CD14-positive monocyte (primary cell): ENCODE results near the gene SLC24A4. TPM values are rescaled to one million over a fixed set of nuclear protein-coding genes. Genes with fewer than 3 reads are reported as not detected.

ENCODE experiments used
- DNase-seq, 3 donors: peaks; one replicate each; pipeline ENCODE4 v3.0.0-alpha.2; 2011 to 2022
- H2AFZ ChIP-seq: 2 replicates; pipeline ENCODE4 v1.6.0; 2012; ENCODE audit warnings: mild to moderate bottlenecking, low read depth, low read length, inconsistent platforms; ENCODE audit not compliant: insufficient read depth, poor library complexity, severe bottlenecking
- H3K27ac ChIP-seq, 2 donors: 1 replicate in 1 of 2; 2 replicates in 1 of 2; pipeline ENCODE4 v1.5.1; 2012 to 2013; ENCODE audit warnings: low read length in 2 of 2, control low read depth in 1 of 2, inconsistent platforms in 1 of 2, low read depth in 1 of 2, mild to moderate bottlenecking in 1 of 2
- H3K27me3 ChIP-seq, 2 donors: one replicate each; pipeline versions ENCODE4 v1.6.0 to v1.6.1; 2011 to 2013; ENCODE audit warnings: low read length in 2 of 2; ENCODE audit not compliant: control insufficient read depth in 2 of 2, insufficient read depth in 2 of 2
- H3K36me3 ChIP-seq, 2 donors: replicated peaks in 1 of 2; 1 replicate in 1 of 2; 2 replicates in 1 of 2; pipeline versions ENCODE4 v1.5.1 to v1.6.1; 2012 to 2013; ENCODE audit warnings: low read length in 2 of 2, control low read depth in 1 of 2, inconsistent platforms in 1 of 2, mild to moderate bottlenecking in 1 of 2; ENCODE audit not compliant: insufficient read depth in 2 of 2, control insufficient read depth in 1 of 2
- H3K4me1 ChIP-seq, 2 donors: 1 replicate in 1 of 2; 2 replicates in 1 of 2; pipeline versions ENCODE4 v1.5.1 to v1.6.1; 2012 to 2013; ENCODE audit warnings: low read length in 2 of 2, control low read depth in 1 of 2, inconsistent platforms in 1 of 2, mild to moderate bottlenecking in 1 of 2, moderate library complexity in 1 of 2; ENCODE audit not compliant: insufficient read depth in 2 of 2, control insufficient read depth in 1 of 2
- H3K4me2 ChIP-seq: replicated peaks from 2 replicates; pipeline ENCODE3; 2012; ENCODE audit warnings: low read length, moderate library complexity, mild to moderate bottlenecking; ENCODE audit not compliant: poor library complexity, severe bottlenecking; ENCODE audit errors: extremely low read depth
- H3K4me3 ChIP-seq, 3 experiments: fragments of 200-600 bp in 1 of 3; sonication (generic) in 1 of 3; replicated peaks in 1 of 3; 1 replicate in 2 of 3; 2 replicates in 1 of 3; pipeline ENCODE4 v1.5.1; 2011 to 2013; ENCODE audit warnings: low read length in 3 of 3, mild to moderate bottlenecking in 3 of 3, control low read depth in 2 of 3, low read depth in 2 of 3, inconsistent platforms in 1 of 3, moderate library complexity in 1 of 3
- H3K79me2 ChIP-seq: 2 replicates; pipeline ENCODE4 v1.6.0; 2012; ENCODE audit warnings: mild to moderate bottlenecking, control low read depth, inconsistent platforms, low read length, moderate library complexity; ENCODE audit not compliant: insufficient read depth
- H3K9ac ChIP-seq: 2 replicates; pipeline ENCODE4 v1.6.0; 2017; ENCODE audit warnings: low read length, mild to moderate bottlenecking; ENCODE audit not compliant: insufficient read depth, poor library complexity, severe bottlenecking
- H3K9me3 ChIP-seq, 2 donors: replicated peaks in 1 of 2; 1 replicate in 1 of 2; 2 replicates in 1 of 2; pipeline versions ENCODE4 v1.5.1 to v1.6.1; 2012 to 2013; ENCODE audit warnings: low read length in 2 of 2, control low read depth in 1 of 2; ENCODE audit not compliant: control insufficient read depth in 1 of 2, insufficient read depth in 1 of 2
- H4K20me1 ChIP-seq: 2 replicates; pipeline ENCODE4 v1.6.0; 2012; ENCODE audit warnings: mild to moderate bottlenecking, low read length, control low read depth, moderate library complexity; ENCODE audit not compliant: insufficient read depth
- H3K27ac Mint-ChIP-seq, 7 donors: one replicate each; pipeline ENCODE4 v1.8.0; 2020; ENCODE audit warnings: mild to moderate bottlenecking in 7 of 7, mixed read lengths in 7 of 7, moderate library complexity in 6 of 7, inconsistent platforms in 2 of 7
- H3K27me3 Mint-ChIP-seq, 3 donors: one replicate each; pipeline ENCODE4 v1.8.0; 2021 to 2022; ENCODE audit warnings: low read depth in 3 of 3, mild to moderate bottlenecking in 3 of 3, mixed read lengths in 3 of 3, moderate library complexity in 3 of 3, inconsistent platforms in 1 of 3
- H3K36me3 Mint-ChIP-seq, 2 donors: one replicate each; pipeline ENCODE4 v1.8.0; 2020; ENCODE audit warnings: mixed read lengths in 2 of 2, inconsistent platforms in 1 of 2, mild to moderate bottlenecking in 1 of 2
- H3K4me1 Mint-ChIP-seq: one replicate; pipeline ENCODE4 v1.8.0; 2020; ENCODE audit warnings: mild to moderate bottlenecking, mixed read lengths
- H3K4me3 Mint-ChIP-seq, 2 donors: one replicate each; pipeline ENCODE4 v1.8.0; 2020; ENCODE audit warnings: mild to moderate bottlenecking in 2 of 2, mixed read lengths in 2 of 2, moderate library complexity in 1 of 2
- H3K9me3 Mint-ChIP-seq, 7 donors: one replicate each; pipeline ENCODE4 v1.8.0; 2020 to 2022; ENCODE audit warnings: mixed read lengths in 7 of 7, mild to moderate bottlenecking in 6 of 7, moderate library complexity in 6 of 7, inconsistent platforms in 2 of 7
- WGBS: methylation state at CpG from one replicate; pipeline ENCODE4 v1.1.5; 2013; ENCODE audit warnings: missing lambda C conversion rate; ENCODE audit not compliant: insufficient coverage; 5-methylcytosine and 5-hydroxymethylcytosine counted together
- intact Hi-C, 2 donors: fragments of 100-400 bp; cut with micrococcal nuclease; formaldehyde crosslinking; loops; one replicate each; pipeline versions ENCODE4 v1.15.0 to v1.15.1; 2023
- polyA plus RNA-seq, 3 donors: library from polyadenylated mRNA; depleted of rRNA in 1 of 3; unstranded in 2 of 3; stranded (reverse) in 1 of 3; fragments of 300-500 nt in 2 of 3; fragments of >200 nt in 1 of 3; fragmentation: Illumina TruSeq in 2 of 3; gene quantifications; 1 replicate in 2 of 3; 2 replicates in 1 of 3; pipeline ENCODE4 v1.2.3, GENCODE V29; 2012 to 2021
- TF ChIP-seq, protein P1 (sequence below): fragments of 200-600 bp; IDR thresholded peaks from one replicate; pipeline ENCODE4 v1.8.0; 2022; ENCODE audit warnings: antibody characterized with exemption, mild to moderate bottlenecking

SLC24A4 gene
- polyA plus RNA-seq, 3 donors: 20.0 to 41.9 (median 26.5) TPM

DNA sequence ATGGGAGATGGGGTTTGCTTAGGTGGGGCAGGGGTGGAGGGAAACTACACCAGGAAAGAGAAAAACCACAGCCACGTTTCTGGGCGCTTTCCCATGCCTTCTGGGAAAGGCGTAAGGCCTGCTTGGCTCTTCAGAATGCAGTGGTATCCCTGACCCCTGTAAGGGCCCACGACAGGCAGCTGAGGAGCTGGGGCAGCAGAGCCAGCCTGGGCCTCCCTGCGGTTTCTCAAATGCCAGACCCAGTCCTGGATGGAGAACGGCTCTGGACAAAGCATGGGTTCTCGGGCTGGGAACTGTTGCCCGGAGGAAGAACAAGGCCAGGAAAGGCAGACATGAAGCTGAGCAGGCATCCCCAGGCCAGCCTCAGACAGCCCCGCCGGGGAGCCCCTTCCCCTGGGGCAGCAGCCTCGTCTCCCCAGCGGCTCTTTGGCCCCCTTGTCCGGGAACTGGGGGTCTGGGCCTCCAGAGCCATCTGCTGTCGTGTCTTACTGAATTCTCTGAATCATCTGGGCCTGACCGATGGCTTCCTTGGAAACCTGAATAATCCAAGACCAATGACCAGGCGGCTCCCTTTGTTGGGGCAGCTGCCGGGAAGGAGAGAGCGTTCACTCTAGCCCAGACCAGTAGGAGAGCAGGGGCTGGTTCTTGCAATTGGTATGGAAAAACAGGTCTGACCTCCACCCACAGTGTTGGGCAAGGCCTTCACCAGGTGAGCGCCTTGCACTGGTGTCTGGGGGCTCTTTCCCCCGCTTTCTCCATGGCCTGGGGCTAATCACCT, 126.6 kb downstream of the SLC24A4 start:
- WGBS: 81% methylated on average over 17 of the region's 20 CpGs
- Mint-ChIP-seq H3K36me3 (peaks cover 59 to 78% of the 10 kb centered on the region in 2 donors), H3K27me3 (peaks cover 0 to 8% (median 0%) of the 10 kb centered on the region in 3 donors)

DNA sequence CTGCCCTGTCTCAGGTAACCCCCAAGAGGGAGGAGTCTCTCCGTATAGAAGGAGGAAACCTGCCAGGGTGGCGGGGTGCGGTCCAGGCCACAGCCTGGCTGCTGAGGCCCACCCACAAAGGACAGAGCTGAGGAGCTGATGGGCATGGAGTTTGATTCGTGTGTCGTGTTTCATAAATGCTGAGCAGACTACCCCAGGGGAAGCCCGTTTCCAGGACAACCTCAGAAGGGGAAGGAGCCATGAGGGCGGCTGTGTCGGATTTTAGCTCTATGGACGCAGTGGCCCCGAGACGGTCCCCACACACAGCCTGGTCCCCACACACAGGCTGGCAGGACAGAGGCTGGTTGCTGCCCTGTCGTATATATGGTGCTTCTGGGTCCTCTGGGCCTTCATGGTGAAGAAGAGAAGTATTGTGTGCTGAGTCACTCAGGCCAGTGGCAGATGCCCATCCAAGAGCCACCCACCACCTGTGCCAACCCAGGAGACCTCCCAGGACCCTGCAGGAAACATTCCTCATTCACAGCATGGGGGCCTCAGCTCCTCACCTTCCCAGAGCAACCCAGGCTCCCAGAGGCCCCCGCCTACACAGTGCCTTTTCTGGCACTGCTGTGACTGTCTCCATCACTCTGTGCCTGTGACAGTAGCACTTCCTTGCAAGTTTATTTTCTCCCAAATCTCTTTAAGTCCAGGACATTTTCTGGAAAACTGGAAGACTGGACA, 127.5 kb downstream of the SLC24A4 start:
- Mint-ChIP-seq H3K4me3 (peak overlapping the region in 1 of 2 donors; percentile 36), H3K27me3 (peaks cover 0 to 8% (median 0%) of the 10 kb centered on the region in 3 donors), H3K4me1 (peaks cover 42% of the 10 kb centered on the region), H3K9me3 (peaks cover 0 to 8% (median 0%) of the 10 kb centered on the region in 7 donors), H3K27ac (peak overlapping the region in 6 of 7 donors; percentile 10 to 81 (median 67)), H3K36me3 (peaks cover 61 to 82% of the 10 kb centered on the region in 2 donors)
- peak overlapping the region; percentile 23 for H2AFZ ChIP-seq
- H3K9ac ChIP-seq: no peak overlapping the region
- H3K4me2 ChIP-seq: no peak overlapping the region
- no peaks in the 10 kb centered on the region for H3K9me3 ChIP-seq
- peak in 1 of 3 donors; percentile 35 for DNase-seq
- H4K20me1 ChIP-seq: no peaks in the 10 kb centered on the region
- WGBS: 46% methylated on average over 8 of the region's 13 CpGs
- no peak overlapping the region for H3K4me3 ChIP-seq
- intact Hi-C loops: loop anchor here in 1 of 2 donors (5.0 to 10.0 kb wide), 2 partner anchors 33 to 66 kb away; no protein-coding TSS in a partner anchor
- no peaks in the 10 kb centered on the region for H3K27me3 ChIP-seq
- H3K4me1 ChIP-seq: peaks cover 22% of the 10 kb centered on the region in 2 donors
- no peaks in the 10 kb centered on the region for H3K79me2 ChIP-seq
- TF ChIP-seq, protein P1, sequence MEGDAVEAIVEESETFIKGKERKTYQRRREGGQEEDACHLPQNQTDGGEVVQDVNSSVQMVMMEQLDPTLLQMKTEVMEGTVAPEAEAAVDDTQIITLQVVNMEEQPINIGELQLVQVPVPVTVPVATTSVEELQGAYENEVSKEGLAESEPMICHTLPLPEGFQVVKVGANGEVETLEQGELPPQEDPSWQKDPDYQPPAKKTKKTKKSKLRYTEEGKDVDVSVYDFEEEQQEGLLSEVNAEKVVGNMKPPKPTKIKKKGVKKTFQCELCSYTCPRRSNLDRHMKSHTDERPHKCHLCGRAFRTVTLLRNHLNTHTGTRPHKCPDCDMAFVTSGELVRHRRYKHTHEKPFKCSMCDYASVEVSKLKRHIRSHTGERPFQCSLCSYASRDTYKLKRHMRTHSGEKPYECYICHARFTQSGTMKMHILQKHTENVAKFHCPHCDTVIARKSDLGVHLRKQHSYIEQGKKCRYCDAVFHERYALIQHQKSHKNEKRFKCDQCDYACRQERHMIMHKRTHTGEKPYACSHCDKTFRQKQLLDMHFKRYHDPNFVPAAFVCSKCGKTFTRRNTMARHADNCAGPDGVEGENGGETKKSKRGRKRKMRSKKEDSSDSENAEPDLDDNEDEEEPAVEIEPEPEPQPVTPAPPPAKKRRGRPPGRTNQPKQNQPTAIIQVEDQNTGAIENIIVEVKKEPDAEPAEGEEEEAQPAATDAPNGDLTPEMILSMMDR: no peak
- peaks cover 3 to 32% of the 10 kb centered on the region in 2 donors for H3K36me3 ChIP-seq
- peak overlapping the region; percentile 30 to 53 for H3K27ac ChIP-seq

More for the DNA sequence above, 126.6 kb downstream of the SLC24A4 start:
- H3K9me3 Mint-ChIP-seq: peaks cover 0 to 8% (median 0%) of the 10 kb centered on the region in 7 donors
- peaks cover 22% of the 10 kb centered on the region in 2 donors for H3K4me1 ChIP-seq
- TF ChIP-seq, protein P1: no peak
- no peak overlapping the region for H3K9ac ChIP-seq
- no peak for DNase-seq
- H3K36me3 ChIP-seq: peaks cover 3 to 28% of the 10 kb centered on the region in 2 donors
- H3K27ac ChIP-seq: no peak overlapping the region
- H4K20me1 ChIP-seq: no peaks in the 10 kb centered on the region
- H3K27ac Mint-ChIP-seq: peak overlapping the region in 1 of 7 donors; percentile 14
- intact Hi-C loops: loop anchor here in 1 of 2 donors (5.0 to 10.0 kb wide), 2 partner anchors 32 to 65 kb away; no protein-coding TSS in a partner anchor
- no peak overlapping the region for H2AFZ ChIP-seq
- H3K4me3 ChIP-seq: no peak overlapping the region
- H3K4me3 Mint-ChIP-seq: no peak overlapping the region
- H3K27me3 ChIP-seq: no peaks in the 10 kb centered on the region
- no peaks in the 10 kb centered on the region for H3K9me3 ChIP-seq
- no peaks in the 10 kb centered on the region for H3K79me2 ChIP-seq
- peaks cover 40% of the 10 kb centered on the region for H3K4me1 Mint-ChIP-seq
- H3K4me2 ChIP-seq: no peak overlapping the region
